NCI-H82 treated with DMSO at 0.1 percent for 48 hours (cell line): ENCODE data around the gene RTN4.
"Not testable (repeated sequence)": the region's sequence is repeated elsewhere in the genome, so short reads cannot be mapped to it uniquely, and the experiment has no call there.

Experiments
- DNase-seq: peaks from one replicate; lab custom pipeline; 2025; ENCODE audit not compliant: unreplicated experiment; lab: John Stamatoyannopoulos, UW

RTN4 gene

GRCh38 chr2:55076019-55076418, 25.8 kb upstream of the RTN4 start:
- not testable (repeated sequence) for DNase-seq

DNA sequence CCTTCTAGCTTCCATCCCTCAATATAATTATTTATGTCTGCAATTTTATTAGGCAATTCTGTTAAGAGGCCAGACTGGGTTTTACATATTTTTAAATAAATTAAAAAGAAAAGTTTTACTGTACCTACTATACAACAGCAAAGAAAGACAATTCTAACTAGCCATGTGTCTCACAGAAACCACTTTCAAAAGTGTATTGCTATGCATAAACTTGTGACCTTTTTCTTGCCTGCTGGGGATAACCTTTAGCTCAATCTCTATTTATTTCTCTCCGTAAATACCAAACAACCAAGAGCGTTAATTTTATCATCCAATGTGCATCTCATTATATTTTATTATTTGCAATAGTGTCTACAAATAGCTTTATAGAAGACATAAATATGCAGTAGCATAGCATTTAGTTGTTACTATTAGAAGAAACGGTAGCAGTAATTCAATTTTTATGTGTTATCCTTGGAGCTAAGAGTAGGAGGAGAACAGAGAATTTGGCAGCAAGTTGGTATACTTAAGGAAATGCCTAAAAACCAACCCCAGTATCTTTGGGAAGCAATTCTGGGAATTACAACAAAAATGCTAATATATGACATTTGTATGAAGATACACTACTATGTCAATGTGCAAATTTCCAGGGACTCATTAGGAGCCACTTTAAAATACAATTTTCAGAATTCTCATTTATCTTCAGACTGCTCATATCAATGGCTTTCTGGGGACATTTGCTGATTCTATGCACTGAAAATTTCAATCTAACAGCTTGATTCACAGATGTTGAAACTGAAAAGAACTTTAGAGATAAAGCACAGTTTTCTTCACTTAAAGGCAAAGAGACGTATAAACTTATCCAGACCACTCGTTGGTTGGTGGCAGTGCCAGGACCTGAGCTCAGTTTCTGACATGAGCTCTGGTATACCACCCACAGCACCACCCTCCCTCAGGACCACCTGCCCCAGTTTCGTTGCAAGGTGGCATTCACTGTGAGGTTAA, 23.0 kb upstream of the RTN4 start:
- no peak for DNase-seq

- no peak for DNase-seq
These were observed 13.6 kb upstream of the RTN4 start for GRCh38 chr2:55063713-55064323.

GRCh38 chr2:55063226-55063625, 13.0 kb upstream of the RTN4 start:
- DNase-seq: peak; percentile 61

DNA sequence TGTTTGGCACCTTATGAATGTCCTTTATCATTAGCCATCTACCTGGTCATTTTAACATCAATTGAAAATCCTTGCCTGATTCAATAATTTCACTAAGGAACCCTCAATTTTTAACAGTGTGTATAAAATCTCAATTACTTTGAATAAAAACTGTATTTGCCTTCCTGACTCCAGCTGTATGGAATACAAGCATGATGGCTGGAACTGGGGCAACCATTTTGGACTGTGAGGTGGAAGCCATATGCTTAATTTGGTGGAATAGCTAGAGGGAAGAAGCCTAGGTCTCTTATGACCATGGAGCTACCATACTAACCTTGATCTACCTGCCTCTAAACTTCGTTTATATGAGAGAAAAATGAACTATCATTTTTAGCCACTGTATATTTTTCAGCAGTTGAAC, 12.5 kb upstream of the RTN4 start:
- DNase-seq: no peak

- DNase-seq: no peak
These were observed 11.5 kb upstream of the RTN4 start for GRCh38 chr2:55061523-55062344.

DNA sequence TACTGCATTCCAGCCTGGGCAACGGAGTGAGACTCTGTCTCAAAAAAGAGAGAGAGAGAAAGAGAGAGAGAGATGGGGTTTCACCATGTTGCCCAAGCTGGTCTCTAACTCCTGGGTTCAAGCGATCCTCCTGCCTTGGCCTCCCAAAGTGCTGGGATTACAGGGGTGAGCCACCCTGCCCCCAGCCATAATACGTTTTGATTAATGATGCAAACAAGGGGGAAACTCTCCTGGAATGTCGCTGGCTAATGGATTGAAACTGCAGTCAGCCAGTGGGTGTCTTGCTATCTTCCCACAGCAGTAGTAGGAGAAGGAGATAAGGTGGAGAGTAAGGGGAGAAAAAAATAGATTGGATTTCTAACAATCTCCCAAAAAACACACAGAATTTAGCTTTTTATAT, 9.5 kb upstream of the RTN4 start:
- DNase-seq: no peak

DNA sequence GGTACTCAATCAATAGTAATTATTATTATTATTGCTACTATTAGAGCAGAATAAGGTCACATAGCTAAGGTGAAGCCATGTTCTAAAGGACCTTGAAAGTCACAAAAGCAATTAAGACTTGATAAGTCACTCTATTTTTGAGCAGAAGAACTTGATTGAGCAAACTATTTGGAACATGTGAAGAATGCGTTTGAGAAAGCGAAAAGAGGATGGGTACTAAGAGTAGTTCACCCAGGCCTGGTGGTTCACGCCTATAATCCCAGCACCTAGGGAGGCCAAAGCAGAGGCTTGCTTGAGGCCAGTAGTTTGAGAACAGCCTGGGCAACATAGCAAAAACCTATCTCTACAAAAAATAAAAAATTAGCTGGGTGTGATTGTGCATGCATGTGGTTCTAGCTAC, 7.2 kb upstream of the RTN4 start:
- no peak for DNase-seq

- no peak for DNase-seq
These were observed 5.8 kb upstream of the RTN4 start for GRCh38 chr2:55056024-55056521.

GRCh38 chr2:55054106-55054875, 4.0 kb upstream of the RTN4 start:
- DNase-seq: no peak

DNA sequence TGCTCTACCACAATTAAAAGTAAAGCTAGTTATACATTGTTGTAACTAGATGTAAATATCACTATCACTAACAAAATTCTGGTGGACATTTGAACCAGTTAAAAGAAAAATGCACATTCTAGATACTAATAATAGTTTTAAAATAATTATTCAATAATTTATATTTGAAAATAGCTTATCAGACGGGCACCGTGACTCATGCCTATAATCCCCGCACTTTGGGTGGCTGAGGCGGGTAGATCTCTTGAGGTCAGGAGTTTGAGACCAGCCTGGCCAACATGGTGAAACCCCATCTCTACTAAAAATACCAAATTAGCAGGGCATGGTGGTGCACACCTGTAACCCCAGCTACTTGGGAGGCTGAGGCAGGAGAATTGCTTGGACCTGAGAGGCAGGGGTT, 3.0 kb upstream of the RTN4 start:
- DNase-seq: not testable (repeated sequence)

DNA sequence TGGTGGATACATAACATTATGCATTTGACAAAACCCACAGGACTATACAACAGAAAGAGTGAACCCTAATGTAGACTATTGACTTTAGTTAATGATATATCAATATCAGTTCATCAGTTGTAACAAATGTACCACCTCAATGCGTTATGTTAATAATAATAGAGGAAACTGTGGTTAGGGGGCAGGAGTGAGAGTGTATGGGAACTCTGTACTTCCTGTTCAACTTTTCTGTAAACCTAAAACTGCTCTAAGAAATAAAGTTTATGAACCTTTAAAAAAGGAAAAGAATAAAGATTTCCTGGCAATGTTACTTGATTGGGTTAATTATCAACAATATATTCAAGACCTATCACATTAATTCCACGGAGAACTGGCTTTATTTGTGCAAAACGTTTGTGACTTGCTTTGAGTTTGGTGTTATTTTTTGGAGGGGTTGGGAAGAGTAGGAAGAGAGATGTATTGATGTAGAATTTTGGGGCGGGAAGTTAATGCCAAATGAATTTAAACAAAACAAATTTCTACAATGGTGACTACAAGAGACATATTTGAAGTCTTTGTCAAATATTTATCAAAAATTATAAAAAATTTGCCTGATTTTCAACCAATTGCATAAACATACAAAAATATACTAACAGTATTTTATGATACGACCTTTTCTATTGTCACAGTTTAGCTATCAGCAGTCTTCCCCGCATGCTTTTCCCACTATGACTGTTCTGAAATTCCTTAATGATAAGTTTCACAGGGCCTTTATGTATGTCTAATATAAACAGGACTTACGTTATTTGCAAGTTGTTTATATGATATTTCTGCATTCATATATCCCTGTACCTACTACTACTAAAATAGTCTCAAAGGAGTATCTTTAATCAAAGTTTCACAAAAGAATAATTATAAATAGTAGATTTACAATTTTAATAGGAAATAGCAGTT, 2.1 kb upstream of the RTN4 start:
- no peak for DNase-seq

- no peak for DNase-seq
These were observed 995 bp upstream of the RTN4 start for GRCh38 chr2:55051026-55051866.

DNA sequence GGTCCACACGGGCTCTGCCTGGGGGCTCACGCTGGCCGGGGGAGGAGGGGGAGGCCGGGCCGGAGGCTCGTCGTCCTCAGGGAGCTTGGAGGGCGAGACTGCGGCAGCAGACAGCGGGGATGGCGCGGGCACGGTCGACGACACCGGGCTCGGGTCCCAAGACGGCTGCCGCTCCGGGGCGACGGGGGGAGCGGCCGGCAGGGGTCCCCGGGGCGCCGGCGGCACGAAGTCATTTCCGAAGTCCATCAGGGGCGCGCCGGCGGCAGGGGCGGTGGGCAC, 491 bp downstream of the RTN4 start:
- DNase-seq: no peak

DNA sequence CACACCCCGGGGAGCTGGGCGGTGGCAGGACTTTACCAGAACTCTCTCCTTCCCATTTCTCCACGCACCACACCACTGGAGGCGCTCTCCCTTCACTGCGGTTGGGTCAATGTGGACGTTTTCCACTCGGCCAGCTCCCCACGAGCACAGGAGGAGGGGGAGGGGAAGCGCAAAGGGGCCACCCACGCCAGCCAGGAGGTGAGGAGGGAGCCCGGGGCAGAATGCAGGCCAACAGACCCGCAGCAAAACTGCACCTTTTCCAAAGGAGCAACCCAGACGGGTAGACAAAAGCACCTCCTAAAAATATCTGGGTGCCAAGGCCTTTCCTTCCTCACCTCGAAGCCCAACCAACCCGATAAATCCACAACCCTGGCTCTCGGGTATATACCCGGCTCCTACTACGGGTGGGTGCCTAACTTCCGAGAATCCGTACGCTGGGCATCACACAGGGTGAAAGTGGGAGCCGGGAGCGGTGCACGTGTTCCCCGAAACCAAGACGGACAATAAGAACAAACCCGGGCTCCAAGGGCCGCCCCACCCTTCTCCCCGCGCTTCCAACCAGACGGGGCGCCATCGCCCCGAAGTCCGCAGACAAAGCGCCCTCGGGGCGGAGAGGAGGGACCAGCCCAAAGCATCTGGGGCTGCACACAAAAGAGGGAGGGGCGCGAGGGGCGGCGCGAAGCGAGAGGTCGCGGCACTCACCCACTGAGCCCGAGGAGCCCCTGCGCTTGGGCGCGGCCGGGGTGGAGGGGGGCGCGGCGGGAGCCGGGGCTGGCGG, 1.0 kb downstream of the RTN4 start:
- peak; percentile 42 for DNase-seq

- no peak for DNase-seq
These were observed 1.7 kb downstream of the RTN4 start for GRCh38 chr2:55048508-55049042.

DNA sequence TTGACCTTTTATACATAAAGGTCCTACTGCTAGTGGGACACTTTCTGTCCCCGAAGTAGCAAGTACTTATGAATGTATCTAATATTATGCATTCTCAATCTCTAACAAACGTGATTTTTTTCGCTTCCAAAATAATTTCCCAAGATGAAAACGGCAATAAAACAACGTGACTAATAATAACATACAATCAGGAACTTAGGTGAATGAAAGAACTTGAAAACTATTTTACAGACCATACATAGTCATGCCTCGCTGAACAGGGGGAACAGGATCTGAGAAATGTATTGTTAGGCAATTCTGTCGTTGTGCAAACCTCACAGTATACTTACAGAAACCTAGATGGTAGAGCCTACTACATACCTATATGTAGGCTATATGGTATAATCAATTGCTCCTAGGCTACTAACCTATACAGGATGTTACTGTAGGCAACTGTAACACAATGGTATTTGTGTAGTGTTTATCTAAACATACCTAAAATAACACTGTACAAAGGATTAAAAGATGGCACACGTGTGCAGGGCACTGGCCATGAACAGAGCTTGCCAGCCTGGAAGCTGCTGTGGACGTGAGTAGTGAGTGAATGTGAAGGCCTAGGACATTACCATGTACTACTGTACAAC, 2.5 kb downstream of the RTN4 start:
- DNase-seq: no peak
